NCI-H82 treated with DMSO at 0.1 percent for 48 hours (cell line): ENCODE data around the gene CD200R1.

ENCODE experiments used
- DNase-seq: peaks from one replicate; lab custom pipeline; 2025; ENCODE audit not compliant: unreplicated experiment; lab: John Stamatoyannopoulos, UW

CD200R1 gene

GRCh38 chr3:112974894-112975293 lies at the start of gene CD200R1:
Gene CD200R1 (minus strand): TSS chr3:112975103. CDS start chr3:112974857, 246 bp downstream.
- no peak for DNase-seq

- no peak for DNase-seq
These were observed 46.6 kb upstream of the CD200R1 start for GRCh38 chr3:113021471-113021870.

- DNase-seq: peak; percentile 78
These were observed 44.6 kb upstream of the CD200R1 start for GRCh38 chr3:113019182-113020137.

GRCh38 chr3:113018536-113019181 lies 43.8 kb upstream of the CD200R1 start:
- no peak for DNase-seq

- no peak for DNase-seq
These were observed 38.7 kb upstream of the CD200R1 start for GRCh38 chr3:113013593-113013992.

- DNase-seq: no peak
These were observed 33.2 kb upstream of the CD200R1 start for GRCh38 chr3:113008117-113008516.

GRCh38 chr3:113006359-113007056 lies 31.6 kb upstream of the CD200R1 start:
- no peak for DNase-seq

- DNase-seq: no peak
These were observed 30.7 kb upstream of the CD200R1 start for GRCh38 chr3:113005611-113006010.

- DNase-seq: no peak
These were observed 27.8 kb upstream of the CD200R1 start for GRCh38 chr3:113002679-113003078.

- DNase-seq: no peak
These were observed 27.1 kb upstream of the CD200R1 start for GRCh38 chr3:113002037-113002436.

- no peak for DNase-seq
These were observed 25.8 kb upstream of the CD200R1 start for GRCh38 chr3:113000691-113001090.

- no peak for DNase-seq
These were observed 20.9 kb upstream of the CD200R1 start for GRCh38 chr3:112995800-112996199.

GRCh38 chr3:112990672-112991602 lies 16.0 kb upstream of the CD200R1 start, which contains the start of gene GTPBP8:
Gene GTPBP8 (plus strand): TSS chr3:112990984. CDS start chr3:112991000, 16 bp downstream.
- DNase-seq: peak; percentile 91

GRCh38 chr3:112987710-112988334 lies 12.9 kb upstream of the CD200R1 start:
- no peak for DNase-seq

GRCh38 chr3:112984485-112984884 lies 9.6 kb upstream of the CD200R1 start:
- DNase-seq: no peak

GRCh38 chr3:112982710-112983109 lies 7.8 kb upstream of the CD200R1 start:
- no peak for DNase-seq

GRCh38 chr3:112980080-112980479 lies 5.2 kb upstream of the CD200R1 start:
- no peak for DNase-seq

- DNase-seq: no peak
These were observed 4.4 kb upstream of the CD200R1 start for GRCh38 chr3:112979244-112979832.

- no peak for DNase-seq
These were observed 2.0 kb upstream of the CD200R1 start for GRCh38 chr3:112976953-112977352.
